Gastroesophageal sphincter (tissue), 4 donors: ENCODE measurements around the gene HS2ST1. TPM values are rescaled to one million over a fixed set of nuclear protein-coding genes. Genes with fewer than 3 reads are reported as not detected.
A peak's percentile ranks its signal among the peaks of the same experiment; 100 is the strongest.

ENCODE experiments used
- ATAC-seq: fragments of 150-250 bp; one replicate; pipeline ENCODE4 v1.9.1; 2016; ENCODE audit warnings: mild to moderate bottlenecking, moderate library complexity
- H3K27ac ChIP-seq, 4 donors: fragments of 200-600 bp; sonication (generic) in 3 of 4; 1 replicate in 3 of 4; 2 replicates in 1 of 4; pipeline ENCODE4 v1.5.1; 2016 to 2019
- H3K27me3 ChIP-seq: fragments of 200-600 bp; sonication (generic); one replicate; pipeline ENCODE4 v1.5.1; 2019
- H3K36me3 ChIP-seq, 2 donors: fragments of 200-600 bp; sonication (generic); one replicate each; pipeline ENCODE4 v1.5.1; 2019; ENCODE audit warnings: control low read depth in 1 of 2
- H3K4me1 ChIP-seq, 3 donors: fragments of 200-600 bp; sonication (generic); 1 replicate in 2 of 3; 2 replicates in 1 of 3; pipeline ENCODE4 v1.5.1; 2016 to 2019; ENCODE audit warnings: control low read depth in 2 of 3
- H3K4me3 ChIP-seq, 2 donors: fragments of 200-600 bp; sonication (generic); one replicate each; pipeline ENCODE4 v1.5.1; 2019; ENCODE audit warnings: mild to moderate bottlenecking in 1 of 2, moderate library complexity in 1 of 2
- H3K9me3 ChIP-seq, 3 donors: fragments of 200-600 bp; sonication (generic); one replicate each; pipeline ENCODE4 v1.5.1; 2017 to 2019; ENCODE audit warnings: control low read depth in 2 of 3
- EP300 ChIP-seq: sonication (generic); formaldehyde crosslinking; IDR thresholded peaks from one replicate; pipeline ENCODE4 v1.6.1; 2017; ENCODE audit warnings: antibody characterized with exemption, mild to moderate bottlenecking
- POLR2A ChIP-seq, 2 donors: fragments of 450-650 bp; IDR thresholded peaks; one replicate each; pipeline ENCODE4 v1.6.1; 2017; ENCODE audit warnings: antibody characterized with exemption in 2 of 2, mild to moderate bottlenecking in 2 of 2, moderate library complexity in 1 of 2
- POLR2AphosphoS5 ChIP-seq: sonication (generic); formaldehyde crosslinking; IDR thresholded peaks from one replicate; pipeline ENCODE4 v1.6.1; 2017; ENCODE audit warnings: antibody characterized with exemption
- WGBS, 2 donors: methylation state at CpG; one replicate each; pipeline ENCODE4 v1.1.5; 2018; ENCODE audit warnings: low coverage in 1 of 2; 5-methylcytosine and 5-hydroxymethylcytosine counted together
- total RNA-seq, 4 donors: library from RNA; depleted of rRNA; stranded (reverse); fragments of >200 nt; gene quantifications; one replicate each; pipeline ENCODE4 v1.1.0, GENCODE V29; 2016
- TF ChIP-seq, protein P1 (sequence below), 4 experiments: fragments of 200-600 bp in 2 of 4; fragments of 450-650 bp in 2 of 4; sonication (generic) in 1 of 4; IDR thresholded peaks; one replicate each; pipeline ENCODE4 v1.5.1; 2017 to 2019; ENCODE audit warnings: antibody characterized with exemption in 4 of 4, mild to moderate bottlenecking in 2 of 4, moderate library complexity in 2 of 4

HS2ST1 gene
- total RNA-seq, 4 donors from 2014 or later, result 10.3 to 17.0 (median 11.7) TPM

DNA sequence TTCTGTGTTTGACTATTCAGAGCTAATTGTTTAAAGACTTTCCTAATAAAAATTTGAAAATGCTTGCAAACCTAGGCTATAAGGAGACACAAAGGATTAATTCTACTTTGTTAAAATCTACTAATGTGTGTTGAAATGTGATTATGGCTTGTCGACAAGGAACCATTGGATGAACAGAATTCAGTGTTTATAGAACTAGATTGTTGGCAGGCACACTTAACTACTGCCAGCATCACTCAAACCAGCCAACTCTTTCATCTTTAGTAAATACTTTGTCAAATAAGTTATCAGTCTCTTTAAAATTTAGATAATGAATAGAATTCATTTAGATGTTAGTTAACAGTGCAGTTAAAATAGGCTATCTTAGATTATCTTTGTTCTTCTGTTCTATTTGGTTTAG, 27.6 kb downstream of the HS2ST1 start:
- Histone ChIP-seq H3K27ac (no peak overlapping the region), H3K4me1 (peaks cover 0 to 15% (median 0%) of the 10 kb centered on the region in 3 donors), H3K27me3 (no peaks in the 10 kb centered on the region), H3K9me3 (no peaks in the 10 kb centered on the region), H3K4me3 (no peak overlapping the region), H3K36me3 (no peaks in the 10 kb centered on the region)
- 16 to 20% methylated on average over 1 of the region's 1 CpG for WGBS, 2 donors
- no peak for TF ChIP-seq POLR2AphosphoS5
- TF ChIP-seq POLR2A (IDR thresholded peaks at IDR 0.05), result no peak
- TF ChIP-seq EP300, result no peak
- TF ChIP-seq, protein P1, sequence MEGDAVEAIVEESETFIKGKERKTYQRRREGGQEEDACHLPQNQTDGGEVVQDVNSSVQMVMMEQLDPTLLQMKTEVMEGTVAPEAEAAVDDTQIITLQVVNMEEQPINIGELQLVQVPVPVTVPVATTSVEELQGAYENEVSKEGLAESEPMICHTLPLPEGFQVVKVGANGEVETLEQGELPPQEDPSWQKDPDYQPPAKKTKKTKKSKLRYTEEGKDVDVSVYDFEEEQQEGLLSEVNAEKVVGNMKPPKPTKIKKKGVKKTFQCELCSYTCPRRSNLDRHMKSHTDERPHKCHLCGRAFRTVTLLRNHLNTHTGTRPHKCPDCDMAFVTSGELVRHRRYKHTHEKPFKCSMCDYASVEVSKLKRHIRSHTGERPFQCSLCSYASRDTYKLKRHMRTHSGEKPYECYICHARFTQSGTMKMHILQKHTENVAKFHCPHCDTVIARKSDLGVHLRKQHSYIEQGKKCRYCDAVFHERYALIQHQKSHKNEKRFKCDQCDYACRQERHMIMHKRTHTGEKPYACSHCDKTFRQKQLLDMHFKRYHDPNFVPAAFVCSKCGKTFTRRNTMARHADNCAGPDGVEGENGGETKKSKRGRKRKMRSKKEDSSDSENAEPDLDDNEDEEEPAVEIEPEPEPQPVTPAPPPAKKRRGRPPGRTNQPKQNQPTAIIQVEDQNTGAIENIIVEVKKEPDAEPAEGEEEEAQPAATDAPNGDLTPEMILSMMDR (IDR thresholded peaks at IDR 0.05), result no peak
- no peak for ATAC-seq

DNA sequence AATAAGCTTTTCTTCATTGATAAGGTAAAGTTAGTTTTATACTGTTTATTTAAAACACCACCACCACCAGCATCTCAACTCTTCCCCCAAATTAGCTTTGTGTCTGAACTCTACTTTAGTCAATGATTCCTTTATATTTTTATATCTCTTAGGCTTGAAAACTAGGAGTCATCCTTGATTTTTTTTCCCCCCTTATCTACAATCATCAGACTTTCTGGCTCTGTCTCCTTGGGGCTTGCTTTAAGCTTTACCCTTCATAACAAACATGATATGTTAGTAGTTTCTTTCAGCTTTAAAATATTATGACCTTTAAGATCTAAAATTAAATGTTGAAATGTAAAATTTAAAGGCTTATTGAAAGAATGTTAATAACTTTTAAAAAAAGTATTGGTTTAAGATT, 28.3 kb downstream of the HS2ST1 start:
- Histone ChIP-seq H3K4me3 (no peak overlapping the region), H3K27me3 (no peaks in the 10 kb centered on the region), H3K27ac (no peak overlapping the region), H3K4me1 (peaks cover 0 to 15% (median 0%) of the 10 kb centered on the region in 3 donors), H3K9me3 (no peaks in the 10 kb centered on the region), H3K36me3 (no peaks in the 10 kb centered on the region)
- ATAC-seq, result no peak
- TF ChIP-seq POLR2A (IDR thresholded peaks at IDR 0.05) (no peak), POLR2AphosphoS5 (no peak), EP300 (no peak)
- TF ChIP-seq, protein P1 (IDR thresholded peaks at IDR 0.05), result no peak

DNA sequence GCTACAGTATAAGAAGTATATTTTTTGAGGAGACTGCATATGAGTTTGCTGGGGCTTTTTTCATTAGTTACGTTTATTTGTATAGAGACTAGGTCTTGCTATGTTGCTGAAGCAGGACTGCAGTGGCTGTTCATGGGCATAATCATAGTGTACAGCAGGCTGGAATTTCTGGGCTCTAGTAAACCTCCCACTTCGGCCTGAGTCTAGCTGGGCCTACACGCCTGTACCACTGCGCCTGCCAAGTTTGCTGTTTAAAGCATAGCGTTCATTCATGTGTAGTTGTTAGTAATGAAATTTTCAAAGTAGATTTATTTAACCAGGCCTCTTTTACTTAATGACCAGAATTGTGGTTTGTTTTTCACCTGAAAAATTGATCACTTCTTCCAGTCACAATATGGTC, 33.8 kb downstream of the HS2ST1 start:
- Histone ChIP-seq H3K9me3 (no peaks in the 10 kb centered on the region), H3K4me3 (no peak overlapping the region), H3K36me3 (no peaks in the 10 kb centered on the region), H3K27me3 (no peaks in the 10 kb centered on the region), H3K27ac (no peak overlapping the region), H3K4me1 (peaks cover 0 to 8% (median 0%) of the 10 kb centered on the region in 3 donors)
- TF ChIP-seq POLR2AphosphoS5 (no peak), POLR2A (IDR thresholded peaks at IDR 0.05) (no peak), EP300 (no peak)
- TF ChIP-seq, protein P1 (IDR thresholded peaks at IDR 0.05), result no peak
- peak; percentile 60 for ATAC-seq
- 39 to 63% methylated on average over 5 of the region's 5 CpGs for WGBS, 2 donors

DNA sequence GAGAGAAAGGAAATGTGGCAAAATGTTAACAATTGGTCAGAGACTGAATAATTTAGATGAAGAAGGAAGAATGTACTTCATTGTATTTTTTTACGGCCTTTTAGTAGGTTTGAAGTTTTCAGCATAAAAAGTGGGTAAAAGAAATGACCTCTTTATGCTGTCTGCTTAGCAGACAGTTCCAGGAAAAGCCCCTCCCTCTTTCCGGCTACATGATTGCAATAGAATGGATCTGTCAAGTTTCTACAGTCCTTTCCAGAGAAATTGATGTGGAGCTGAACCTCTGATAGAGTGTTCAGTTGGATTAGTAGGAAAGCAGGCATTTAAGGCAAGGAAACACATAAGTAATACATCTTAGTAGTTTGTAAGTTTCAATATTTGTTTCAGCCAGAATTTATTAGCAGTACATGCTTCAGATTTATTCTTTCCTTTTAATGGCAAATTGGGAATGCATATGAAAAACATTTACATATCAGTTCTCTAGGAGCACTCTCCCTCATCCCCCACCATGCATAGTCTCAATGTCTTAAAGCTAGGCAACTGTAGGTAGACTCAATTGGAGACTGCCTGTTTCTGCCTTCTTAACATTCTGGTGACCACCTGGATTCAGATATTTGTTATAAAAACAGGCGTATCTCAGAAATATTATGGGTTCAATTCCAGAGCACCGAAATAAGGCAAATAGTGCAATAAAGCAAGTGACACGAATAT, 36.4 kb downstream of the HS2ST1 start:
- WGBS, 2 donors, result 79 to 86% methylated on average over 5 of the region's 5 CpGs
- Histone ChIP-seq H3K9me3 (no peaks in the 10 kb centered on the region), H3K4me3 (no peak overlapping the region), H3K27me3 (no peaks in the 10 kb centered on the region), H3K27ac (no peak overlapping the region), H3K4me1 (peaks cover 0 to 8% (median 0%) of the 10 kb centered on the region in 3 donors), H3K36me3 (no peaks in the 10 kb centered on the region)
- no peak for TF ChIP-seq POLR2A (IDR thresholded peaks at IDR 0.05)
- no peak for ATAC-seq

DNA sequence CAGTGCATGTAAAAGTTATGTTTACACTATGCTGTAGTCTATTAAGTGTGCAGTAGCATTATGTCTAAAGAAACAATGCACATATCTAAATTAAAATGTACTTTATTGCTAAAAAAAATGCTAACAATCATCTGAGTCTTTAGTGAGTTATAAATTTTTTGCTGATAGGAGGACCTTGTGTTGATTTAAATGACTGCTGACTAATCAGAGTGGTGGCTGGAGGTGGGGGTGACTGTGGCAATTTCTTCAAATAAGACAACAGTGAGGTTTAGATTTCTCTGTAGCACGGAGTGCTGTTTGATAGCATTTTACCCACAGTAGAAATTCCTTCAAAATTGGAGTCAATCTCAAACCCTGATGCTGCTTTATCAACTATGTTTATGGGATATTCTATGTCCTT, 37.0 kb downstream of the HS2ST1 start:
- no peak overlapping the region for H3K4me3 ChIP-seq
- no peaks in the 10 kb centered on the region for H3K36me3 ChIP-seq
- no peaks in the 10 kb centered on the region for H3K27me3 ChIP-seq
- H3K4me1 ChIP-seq, result peaks cover 0 to 8% (median 0%) of the 10 kb centered on the region in 3 donors
- 76 to 100% methylated on average over 1 of the region's 1 CpG for WGBS, 2 donors
- no peak for ATAC-seq
- TF ChIP-seq POLR2A (IDR thresholded peaks at IDR 0.05), result no peak
- no peak for TF ChIP-seq POLR2AphosphoS5
- TF ChIP-seq, protein P1 (IDR thresholded peaks at IDR 0.05), result no peak
- TF ChIP-seq EP300, result no peak
- no peaks in the 10 kb centered on the region for H3K9me3 ChIP-seq
- no peak overlapping the region for H3K27ac ChIP-seq
